HuH-7 (cell line): ENCODE data around the gene ME3.
A peak's percentile ranks its signal among the peaks of the same experiment; 100 is the strongest.

ENCODE experiments used
- DNase-seq: peaks from one replicate; pipeline ENCODE4 v3.0.0; 2011; ENCODE audit warnings: low spot score

The ME3 gene

DNA sequence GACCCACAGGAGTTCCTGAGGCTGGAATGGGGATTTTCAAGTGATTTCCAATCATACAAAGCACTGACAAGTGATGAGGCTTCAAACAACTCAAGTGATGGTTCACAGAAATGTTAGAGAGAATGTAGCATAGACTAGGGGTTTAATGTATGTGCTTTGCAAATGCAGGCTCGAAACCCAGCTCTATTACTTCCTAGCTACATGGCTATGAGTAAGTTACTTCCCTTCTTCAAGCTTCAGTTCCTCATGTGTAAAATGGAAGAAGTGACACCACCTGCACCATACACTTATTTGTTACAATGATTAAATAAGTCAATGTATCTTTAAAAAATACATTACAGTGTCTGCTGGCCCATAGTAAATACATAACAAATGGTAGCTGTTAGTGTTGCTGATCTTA is 158.0 kb downstream of the ME3 start:
- no peak for DNase-seq

- DNase-seq, result no peak
Measured at GRCh38 chr11:86513746-86514373, 158.6 kb downstream of the ME3 start.

DNA sequence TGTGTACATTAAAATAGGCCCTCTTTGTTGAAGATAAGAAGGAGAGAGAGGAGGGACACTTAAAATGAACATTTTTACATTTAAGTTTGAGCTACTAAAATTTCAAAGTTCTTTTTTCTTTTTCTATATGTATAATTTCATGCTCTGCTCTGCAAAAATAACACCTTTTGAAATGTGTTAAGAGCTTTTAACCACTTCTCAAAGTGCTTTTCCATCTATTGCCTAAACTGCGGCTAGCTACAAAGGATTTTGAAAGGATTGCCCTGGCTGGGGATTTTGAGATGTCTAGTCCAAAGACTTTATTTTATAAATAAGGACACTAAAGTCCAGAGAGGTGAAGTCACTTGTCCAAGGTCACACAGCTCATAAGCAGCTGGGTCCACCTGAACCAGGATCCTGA is 159.3 kb downstream of the ME3 start:
- no peak for DNase-seq

DNA sequence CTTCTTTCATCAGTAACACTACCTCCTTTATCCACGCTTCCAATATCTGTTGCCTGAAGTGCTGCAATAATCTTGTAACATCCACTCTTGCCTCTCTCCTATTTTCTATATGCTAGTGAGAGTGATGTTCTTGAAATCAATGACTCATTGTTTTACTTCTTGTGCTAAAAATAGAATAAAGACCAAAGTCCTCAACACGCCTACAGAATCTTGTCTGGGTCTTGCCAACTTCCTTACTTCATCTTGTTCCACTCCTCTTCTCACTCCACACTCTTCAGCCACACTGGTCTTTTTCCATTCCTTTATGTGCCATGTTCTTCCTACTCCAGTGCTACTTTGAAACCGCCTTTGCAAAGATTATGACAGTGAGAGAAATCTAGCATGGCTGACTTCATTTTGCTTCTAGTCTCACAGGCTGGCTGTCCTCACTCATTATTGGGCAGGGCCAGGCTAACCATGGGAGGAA is 161.3 kb downstream of the ME3 start:
- no peak for DNase-seq

DNA sequence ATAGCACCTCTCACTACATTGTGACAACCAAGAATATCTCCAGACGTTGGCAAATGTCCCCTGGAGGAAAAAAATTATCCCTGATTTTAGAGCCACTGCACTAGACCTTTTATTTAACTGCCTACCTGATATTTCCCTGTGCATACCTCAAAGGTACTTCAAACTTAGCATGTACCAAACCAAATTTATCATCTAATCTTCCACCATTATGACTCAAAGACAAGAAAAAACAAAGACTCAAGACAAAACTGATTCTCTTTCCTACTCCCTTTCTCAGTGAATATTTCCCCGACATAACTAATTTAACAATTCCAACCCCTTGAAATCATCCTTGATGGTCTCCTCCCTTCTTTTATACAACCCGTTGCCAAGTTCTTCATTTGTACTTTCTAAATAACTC is 161.7 kb downstream of the ME3 start:
- no peak for DNase-seq

GRCh38 chr11:86510097-86510496 is 162.3 kb downstream of the ME3 start:
- DNase-seq, result no peak

GRCh38 chr11:86509588-86509974 is 162.8 kb downstream of the ME3 start:
- DNase-seq, result no peak

DNA sequence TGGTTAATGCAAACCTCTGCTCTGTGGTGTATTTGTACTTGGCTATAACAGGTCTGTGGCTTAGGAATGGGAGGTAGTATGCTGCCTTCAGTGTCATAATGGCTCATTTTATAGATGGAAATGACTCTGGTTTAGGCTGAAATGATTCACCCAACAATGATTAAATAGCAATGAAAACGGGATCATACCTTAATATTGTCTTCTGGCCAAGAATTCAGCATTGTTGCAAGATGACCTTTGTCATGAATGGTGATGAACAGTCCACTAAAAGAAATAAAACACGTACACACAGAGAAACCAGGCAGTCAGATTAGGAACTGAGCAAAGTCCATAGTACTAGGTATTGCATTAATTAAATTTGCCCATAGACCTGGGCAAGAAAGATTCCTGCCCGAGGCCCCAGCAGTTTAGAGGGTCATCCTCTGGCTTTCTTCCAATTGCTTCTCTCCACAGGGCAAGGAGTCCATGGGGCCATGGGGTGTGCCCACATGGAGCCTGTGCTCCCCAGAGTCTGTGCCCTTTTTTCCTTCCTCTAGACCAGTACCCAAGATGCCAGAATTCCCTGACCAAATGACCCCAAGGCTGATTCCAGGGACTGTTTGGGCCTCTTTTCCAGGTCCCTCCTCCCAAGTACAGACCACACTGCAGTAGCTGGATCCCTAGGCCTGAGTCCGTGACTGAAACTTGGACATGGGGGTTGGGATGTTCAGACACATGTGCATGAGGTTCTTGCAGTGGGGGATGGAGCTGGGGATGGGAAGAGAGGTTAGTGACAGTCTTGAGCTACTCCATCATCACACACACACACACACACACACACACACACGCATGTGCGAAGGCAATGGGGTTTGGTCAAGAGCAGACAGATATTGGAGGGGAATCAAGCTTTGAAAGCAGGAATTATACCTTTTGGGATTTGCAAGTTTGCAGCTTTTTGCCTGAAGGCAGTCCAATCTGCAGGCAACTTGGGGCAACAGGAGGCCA is 163.5 kb downstream of the ME3 start:
- DNase-seq, result peak; percentile 25

DNA sequence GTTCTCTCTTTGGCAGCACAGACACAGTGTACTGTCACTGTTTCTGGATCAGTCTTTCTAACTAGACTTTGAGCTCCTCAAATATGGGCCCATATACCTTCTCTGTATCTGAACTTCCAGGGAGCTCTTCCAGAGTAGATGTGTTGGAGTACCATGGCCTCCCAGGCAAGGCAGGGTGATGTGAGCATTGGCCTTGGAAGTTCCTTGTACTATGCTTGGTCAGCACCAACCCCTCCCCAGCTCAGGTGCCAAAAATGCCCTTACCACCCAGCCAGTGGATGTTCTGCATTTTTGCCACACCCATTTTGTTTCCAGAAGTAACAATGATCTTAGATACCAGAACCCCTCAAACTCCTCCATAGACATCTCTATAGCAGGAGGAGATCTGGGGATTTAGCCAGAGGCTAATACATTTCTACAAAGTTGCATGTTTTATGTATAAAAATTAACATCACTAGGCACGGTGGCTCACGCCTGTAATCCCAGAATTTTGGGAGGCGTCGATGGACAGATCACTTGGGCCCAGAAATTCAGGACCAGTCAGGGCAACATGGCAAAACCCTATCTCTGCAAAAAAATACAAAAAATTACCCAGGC is 165.1 kb downstream of the ME3 start:
- no peak for DNase-seq

DNA sequence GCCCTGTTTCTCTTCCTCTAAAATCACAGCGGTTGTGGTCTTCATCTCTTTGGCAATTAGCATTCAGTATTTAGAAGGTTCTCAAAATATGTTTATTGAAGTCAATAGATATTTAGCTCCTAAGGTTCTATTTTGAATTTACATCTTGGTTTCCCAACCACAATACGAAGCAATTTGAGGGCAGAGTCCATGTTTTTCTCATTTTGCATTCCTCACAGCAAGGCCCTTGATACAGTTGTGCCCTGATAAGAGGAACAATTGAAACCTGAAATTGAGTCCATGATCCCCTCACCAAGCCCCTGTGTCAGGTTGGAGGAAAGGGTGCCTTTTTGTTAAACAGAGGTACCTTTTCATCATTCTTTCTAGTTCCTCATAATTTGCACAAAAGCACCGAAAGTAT is 166.2 kb downstream of the ME3 start:
- no peak for DNase-seq

DNA sequence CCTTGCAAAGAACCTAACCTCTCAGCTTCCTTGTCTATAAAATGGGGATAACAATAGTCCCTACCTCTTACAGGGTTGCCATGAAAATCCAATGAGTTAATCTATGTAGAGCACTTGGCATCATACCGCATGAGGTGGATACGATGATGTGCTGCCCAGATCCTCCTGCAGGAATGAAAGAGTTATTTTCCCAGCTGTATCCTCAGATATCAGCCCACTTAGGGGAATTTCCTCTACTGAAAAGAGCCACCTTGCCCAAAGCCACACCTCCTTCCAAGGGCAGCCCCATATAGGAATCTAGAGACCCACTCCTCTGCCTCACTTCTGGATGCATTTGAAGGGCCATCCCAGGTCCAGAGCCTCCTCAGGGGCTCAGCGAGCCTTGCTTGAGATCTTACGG is 169.3 kb downstream of the ME3 start:
- DNase-seq, result no peak

DNA sequence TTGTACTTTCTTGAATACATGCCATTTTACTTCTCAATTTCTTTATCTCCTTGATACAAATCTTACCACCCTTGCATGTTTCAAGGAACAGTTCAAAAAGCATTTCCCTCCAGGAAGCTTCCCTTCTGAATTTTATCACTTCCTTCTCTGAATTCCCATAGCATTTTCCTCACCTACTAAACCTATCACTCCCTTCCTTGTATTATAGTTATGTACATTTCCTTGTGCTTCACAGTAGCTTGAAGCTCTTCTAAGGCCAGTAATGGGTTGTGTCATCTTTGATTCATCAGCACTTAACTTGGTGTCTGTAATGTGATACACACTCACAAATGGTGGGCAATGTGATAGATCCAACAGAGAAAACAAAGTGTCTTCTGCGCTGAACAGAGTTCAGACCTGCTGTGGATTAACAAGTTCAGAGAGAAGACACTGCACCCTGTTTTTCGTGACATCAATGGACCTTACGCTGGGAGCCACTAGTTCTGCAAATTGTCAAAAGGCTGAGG is 170.2 kb downstream of the ME3 start:
- no peak for DNase-seq

GRCh38 chr11:86500500-86501140 is 171.8 kb downstream of the ME3 start:
- DNase-seq, result no peak

DNA sequence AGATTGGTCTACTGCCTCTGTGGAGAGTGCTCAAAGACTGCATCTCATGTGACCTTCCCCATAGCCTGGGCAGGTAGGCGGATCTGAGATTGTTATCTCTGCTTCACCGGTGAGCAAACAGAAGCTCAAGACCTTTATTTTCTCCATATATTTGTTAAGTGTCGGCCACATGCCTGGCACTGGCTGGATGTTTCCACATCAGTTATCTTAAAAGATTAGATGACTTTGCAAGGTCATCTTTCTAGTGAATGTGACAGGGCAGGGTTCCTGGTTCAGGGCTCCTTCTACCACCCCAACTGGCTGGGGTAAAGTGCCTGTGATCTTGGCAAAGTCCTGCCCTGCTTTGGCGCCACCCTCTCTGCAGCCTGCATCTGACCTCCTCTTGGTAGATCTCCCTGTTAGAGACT is 172.7 kb downstream of the ME3 start:
- peak; percentile 38 for DNase-seq

DNA sequence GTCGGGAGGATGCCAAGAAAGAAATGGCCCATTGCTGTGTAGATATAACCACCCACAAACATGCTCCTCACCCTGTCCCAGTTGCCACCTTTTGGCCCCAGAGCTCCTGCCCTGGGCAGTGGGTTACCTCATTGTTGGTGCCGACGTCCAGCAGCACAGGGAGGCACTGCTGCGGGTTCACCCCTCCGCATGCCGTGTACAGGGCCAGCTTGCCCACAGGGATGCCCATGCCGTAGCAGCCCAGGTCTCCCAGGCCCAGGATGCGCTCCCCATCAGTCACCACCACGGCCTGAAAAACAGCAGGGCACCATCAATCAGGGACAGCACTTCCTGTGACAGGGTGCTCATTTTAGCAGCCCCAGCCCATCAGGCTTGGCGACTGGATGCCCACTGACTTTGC is 174.6 kb downstream of the ME3 start:
- no peak for DNase-seq

- DNase-seq, result no peak
Measured at GRCh38 chr11:86497310-86497709, 175.1 kb downstream of the ME3 start.

DNA sequence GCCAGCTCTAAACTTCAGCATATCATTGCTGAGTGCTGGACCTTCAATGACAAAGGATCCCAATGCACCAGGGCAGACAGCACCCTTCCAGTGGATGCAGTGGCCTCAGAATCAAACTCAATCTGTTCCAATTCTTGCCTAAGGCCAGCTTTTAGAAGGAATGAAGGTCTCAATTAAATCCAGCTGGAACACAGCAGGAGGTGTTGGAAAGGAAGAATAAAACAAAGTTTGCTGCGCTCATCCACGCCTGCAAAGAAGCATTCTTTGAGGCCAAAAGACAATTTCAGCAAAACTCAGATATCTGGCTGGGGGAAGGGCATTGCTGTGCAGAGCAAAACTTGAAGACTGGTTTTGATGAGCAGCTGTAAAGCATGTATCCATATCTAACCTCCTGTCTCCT is 177.1 kb downstream of the ME3 start:
- DNase-seq, result no peak

- DNase-seq, result no peak
Measured at GRCh38 chr11:86492370-86493010, 179.9 kb downstream of the ME3 start.

- DNase-seq, result no peak
Measured at GRCh38 chr11:86491027-86491426, 181.4 kb downstream of the ME3 start.

DNA sequence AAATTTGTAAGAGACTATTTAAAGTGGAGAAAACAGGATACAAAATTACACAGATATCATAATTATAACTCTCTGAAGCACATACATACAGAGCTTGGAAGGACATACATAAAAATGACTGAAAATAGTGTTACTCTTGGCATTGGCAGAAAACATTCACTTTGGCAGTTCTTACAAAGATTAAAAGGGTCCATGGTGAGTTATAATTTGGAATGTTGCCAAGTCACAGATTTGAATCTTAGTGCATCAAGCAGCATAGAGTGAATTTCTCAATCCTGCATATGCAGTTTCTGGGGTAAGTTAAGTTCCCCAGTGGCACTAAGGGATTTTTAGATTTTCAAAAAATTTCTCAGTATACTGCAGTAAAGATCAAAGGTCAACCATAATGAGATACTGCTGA is 181.8 kb downstream of the ME3 start:
- DNase-seq, result no peak

DNA sequence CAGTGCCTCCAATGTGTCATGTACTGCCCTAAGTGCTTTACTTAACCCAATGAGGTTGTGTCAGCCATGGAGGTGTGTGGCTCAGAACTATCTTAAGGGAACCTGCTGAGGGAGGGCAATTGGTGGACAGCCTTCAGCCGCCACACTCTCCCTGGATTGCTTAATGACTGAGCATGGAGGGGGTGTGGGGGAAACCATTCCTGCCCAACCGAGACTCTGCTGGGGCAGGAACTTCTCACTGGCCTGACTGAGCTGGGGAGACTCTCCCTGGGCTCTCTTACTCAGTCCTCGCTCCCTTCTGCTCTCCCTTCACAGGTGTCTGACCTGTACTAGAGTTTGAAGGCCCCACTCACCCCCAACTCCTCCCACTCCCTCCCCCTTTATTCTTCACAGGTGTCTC is 183.0 kb downstream of the ME3 start:
- no peak for DNase-seq

DNA sequence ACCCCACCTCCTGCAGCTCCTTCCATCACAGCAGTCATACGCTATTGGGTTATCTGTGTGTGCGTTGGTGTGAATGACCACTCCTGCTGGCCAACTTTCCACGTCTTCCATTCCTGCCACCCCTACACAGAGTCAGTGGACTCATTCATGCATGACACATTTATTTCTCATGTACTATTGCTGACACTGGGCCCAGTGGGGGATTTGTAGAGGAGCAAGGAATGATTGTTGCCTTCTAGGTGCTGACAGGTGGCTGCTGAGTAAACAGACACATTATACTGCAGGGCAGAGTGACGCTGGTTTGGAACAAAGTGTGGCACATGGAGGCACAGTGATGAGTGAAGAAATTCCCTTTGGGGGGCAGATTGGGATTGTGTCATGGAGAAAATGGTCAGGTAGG is 183.9 kb downstream of the ME3 start:
- no peak for DNase-seq
